Neural cell (in vitro differentiated cells): ENCODE measurements around the gene DNAAF5. TPM values are rescaled to one million over a fixed set of nuclear protein-coding genes. Genes with fewer than 3 reads are reported as not detected.

ENCODE experiments used
- H2AFZ ChIP-seq: fragments of 200-600, 300-800 bp; sonication (generic), shearing (Covaris generic); 2 replicates; pipeline ENCODE4 v1.6.0; 2014; ENCODE audit warnings: low read depth, mild to moderate bottlenecking, antibody characterized with exemption, low read length, moderate library complexity
- H3F3A ChIP-seq: fragments of 200-600 bp; shearing (Covaris generic); 2 replicates; pipeline ENCODE4 v1.6.1; 2016; ENCODE audit warnings: mild to moderate bottlenecking, moderate library complexity, mixed read lengths, antibody characterized with exemption, low read length; ENCODE audit not compliant: insufficient read depth, poor library complexity, severe bottlenecking
- H3K27ac ChIP-seq: fragments of 200-600, 300-800 bp; sonication (generic), shearing (Covaris generic); 2 replicates; pipeline ENCODE4 v1.5.1; 2014; ENCODE audit warnings: mild to moderate bottlenecking, low read length, moderate library complexity
- H3K27me3 ChIP-seq: fragments of 300-800, 200-600 bp; sonication (generic), shearing (Covaris generic); 2 replicates; pipeline ENCODE4 v1.6.0; 2014; ENCODE audit warnings: mild to moderate bottlenecking, low read depth, low read length, moderate library complexity; ENCODE audit not compliant: insufficient read depth
- H3K36me3 ChIP-seq: fragments of 300-800, 200-600 bp; sonication (generic), shearing (Covaris generic); 2 replicates; pipeline ENCODE4 v1.5.1; 2014; ENCODE audit warnings: mild to moderate bottlenecking, antibody characterized with exemption, low read length, moderate library complexity; ENCODE audit not compliant: insufficient read depth
- H3K4me2 ChIP-seq: fragments of 300-800, 200-600 bp; sonication (generic), shearing (Covaris generic); 2 replicates; pipeline ENCODE4 v1.6.0; 2014; ENCODE audit warnings: mild to moderate bottlenecking, low read length
- H3K4me3 ChIP-seq: fragments of 300-800, 200-600 bp; sonication (generic), shearing (Covaris generic); 2 replicates; pipeline ENCODE4 v1.5.1; 2014; ENCODE audit warnings: mild to moderate bottlenecking, low read length, moderate library complexity
- H3K79me2 ChIP-seq: fragments of 200-600 bp; shearing (Covaris generic); replicated peaks from 2 replicates; pipeline ENCODE4 v1.6.0; 2014; ENCODE audit warnings: mild to moderate bottlenecking, low read length, moderate library complexity; ENCODE audit not compliant: insufficient read depth
- H3K9ac ChIP-seq: fragments of 300-800, 200-600 bp; sonication (generic), shearing (Covaris generic); 2 replicates; pipeline ENCODE4 v1.6.1; 2016; ENCODE audit warnings: mild to moderate bottlenecking, low read length, mixed read lengths
- H3K9me2 ChIP-seq: fragments of 200-600 bp; shearing (Covaris generic); 2 replicates; pipeline ENCODE4 v1.6.1; 2016; ENCODE audit warnings: mild to moderate bottlenecking, low read length, mixed read lengths; ENCODE audit not compliant: insufficient read depth
- H3K9me3 ChIP-seq: fragments of 200-600, 300-800 bp; sonication (generic), shearing (Covaris generic); 2 replicates; pipeline ENCODE4 v1.6.1; 2016; ENCODE audit warnings: mild to moderate bottlenecking, mixed run types, low read length, moderate library complexity, mixed read lengths
- H4K20me1 ChIP-seq: fragments of 200-600 bp; shearing (Covaris generic); 2 replicates; pipeline ENCODE4 v1.6.1; 2016; ENCODE audit warnings: mild to moderate bottlenecking, mixed run types; ENCODE audit not compliant: insufficient read depth
- CTCF ChIP-seq: fragments of 450-650 bp; IDR thresholded peaks from 2 replicates; pipeline ENCODE4 v1.5.1; 2014; ENCODE audit warnings: antibody characterized with exemption, mild to moderate bottlenecking, moderate library complexity; ENCODE audit not compliant: poor library complexity, severe bottlenecking
- EP300 ChIP-seq: fragments of 450-650 bp; conservative IDR thresholded peaks from 2 replicates; pipeline ENCODE4 v1.6.1; 2014; ENCODE audit warnings: antibody characterized with exemption, mild to moderate bottlenecking, moderate library complexity; ENCODE audit not compliant: poor library complexity, severe bottlenecking
- EZH2 ChIP-seq: fragments of 200-600, 300-800 bp; shearing (Covaris generic), sonication (generic); IDR thresholded peaks from 2 replicates; pipeline ENCODE4 v1.6.1; 2014; ENCODE audit warnings: antibody characterized with exemption, low read length, borderline replicate concordance, mild to moderate bottlenecking; ENCODE audit not compliant: insufficient read depth, poor library complexity, severe bottlenecking
- MXI1 ChIP-seq: fragments of 450-650 bp; conservative IDR thresholded peaks from 2 replicates; pipeline ENCODE4 v1.6.1; 2014; ENCODE audit warnings: antibody characterized with exemption, mild to moderate bottlenecking; ENCODE audit not compliant: poor library complexity, severe bottlenecking
- POLR2AphosphoS5 ChIP-seq: IDR thresholded peaks from 2 replicates; pipeline ENCODE4 v1.6.1; 2012
- RAD21 ChIP-seq: fragments of 450-650 bp; conservative IDR thresholded peaks from 2 replicates; pipeline ENCODE4 v1.6.1; 2014; ENCODE audit warnings: antibody characterized with exemption, mild to moderate bottlenecking, moderate library complexity
- REST ChIP-seq: IDR thresholded peaks from 2 replicates; pipeline ENCODE4 v1.6.1; 2012; ENCODE audit warnings: borderline replicate concordance
- SMC3 ChIP-seq: fragments of 450-650 bp; conservative IDR thresholded peaks from 2 replicates; pipeline ENCODE4 v1.6.1; 2014; ENCODE audit warnings: antibody characterized with exemption, mild to moderate bottlenecking, moderate library complexity; ENCODE audit not compliant: poor library complexity
- TAF1 ChIP-seq: IDR thresholded peaks from 2 replicates; pipeline ENCODE4 v1.6.1; 2012; ENCODE audit warnings: low read depth
- polyA plus RNA-seq: library from polyadenylated mRNA; depleted of rRNA; stranded (reverse); fragments of >200 nt; gene quantifications from 2 replicates; pipeline ENCODE4 v1.2.3, GENCODE V29; 2014

The DNAAF5 gene
- polyA plus RNA-seq, 1 donor from 2014 or later, result 5.3 TPM

- H3K27me3 ChIP-seq, result no peaks in the 10 kb centered on the region
- no peak overlapping the region for H3K4me2 ChIP-seq
- H3K9me3 ChIP-seq, result no peaks in the 10 kb centered on the region
- no peak overlapping the region for H3K9ac ChIP-seq
- no peak overlapping the region for H2AFZ ChIP-seq
- peaks cover 59% of the 10 kb centered on the region for H3K79me2 ChIP-seq
- no peaks in the 10 kb centered on the region for H3K36me3 ChIP-seq
- H3K27ac ChIP-seq, result no peak overlapping the region
- no peaks in the 10 kb centered on the region for H3F3A ChIP-seq
- H4K20me1 ChIP-seq, result no peaks in the 10 kb centered on the region
- no peaks in the 10 kb centered on the region for H3K9me2 ChIP-seq
- TF ChIP-seq EP300, result no peak
- no peak for TF ChIP-seq TAF1
- TF ChIP-seq MXI1, result no peak
- no peak for TF ChIP-seq SMC3
- TF ChIP-seq RAD21, result no peak
- TF ChIP-seq POLR2AphosphoS5, result no peak
- TF ChIP-seq REST, result no peak
- TF ChIP-seq EZH2, result no peak
- TF ChIP-seq CTCF, result no peak
- no peak overlapping the region for H3K4me3 ChIP-seq
These were observed 103.6 kb downstream of the DNAAF5 start for GRCh38 chr7:830069-830468.

GRCh38 chr7:831596-832166 lies 105.2 kb downstream of the DNAAF5 start:
- Histone ChIP-seq H3K9me3 (no peaks in the 10 kb centered on the region), H3K27ac (no peak overlapping the region), H4K20me1 (no peaks in the 10 kb centered on the region), H2AFZ (no peak overlapping the region), H3K27me3 (no peaks in the 10 kb centered on the region), H3F3A (no peaks in the 10 kb centered on the region), H3K9ac (no peak overlapping the region), H3K36me3 (no peaks in the 10 kb centered on the region), H3K4me2 (no peak overlapping the region), H3K9me2 (no peaks in the 10 kb centered on the region), H3K4me3 (no peak overlapping the region), H3K79me2 (peaks cover 56% of the 10 kb centered on the region)
- TF ChIP-seq EP300, result no peak
- no peak for TF ChIP-seq SMC3
- TF ChIP-seq EZH2, result no peak
- TF ChIP-seq CTCF, result no peak
- TF ChIP-seq RAD21, result no peak
- no peak for TF ChIP-seq MXI1
- no peak for TF ChIP-seq REST
- no peak for TF ChIP-seq TAF1
- TF ChIP-seq POLR2AphosphoS5, result no peak
